PFSK-1 (cell line): Measurements from ENCODE around the gene MYF5.

Experiments
- POLR2AphosphoS5 ChIP-seq: IDR thresholded peaks from 2 replicates; pipeline ENCODE4 v1.6.1; 2012; ENCODE audit warnings: low read depth, mild to moderate bottlenecking, control low read depth, low read length, moderate library complexity
- REST ChIP-seq, 2 experiments: IDR thresholded peaks; 2 replicates each; pipeline versions ENCODE4 v1.6.1 to v1.8.0; 2011 to 2012; ENCODE audit warnings: low read depth in 2 of 2, low read length in 2 of 2, control low read depth in 1 of 2, inconsistent platforms in 1 of 2, mild to moderate bottlenecking in 1 of 2, moderate library complexity in 1 of 2; ENCODE audit not compliant: insufficient read depth in 1 of 2

- TF ChIP-seq POLR2AphosphoS5 = no peak
- no peak for TF ChIP-seq REST (IDR thresholded peaks at IDR 0.05; ENCODE audit: insufficient read depth in 1 of 2, low read depth in 2 of 2, low read length in 2 of 2)
These were observed 32.6 kb upstream of the MYF5 start for GRCh38 chr12:80684077-80684495.
